ENCODE results near the gene NEURL1B. TPM values are rescaled to one million over a fixed set of nuclear protein-coding genes. Genes with fewer than 3 reads are reported as not detected.

Gene NEURL1B
- polyA plus RNA-seq, 1 of the 3 experiments (the other 2 are of a cell fraction), result 2.8 TPM

DNA sequence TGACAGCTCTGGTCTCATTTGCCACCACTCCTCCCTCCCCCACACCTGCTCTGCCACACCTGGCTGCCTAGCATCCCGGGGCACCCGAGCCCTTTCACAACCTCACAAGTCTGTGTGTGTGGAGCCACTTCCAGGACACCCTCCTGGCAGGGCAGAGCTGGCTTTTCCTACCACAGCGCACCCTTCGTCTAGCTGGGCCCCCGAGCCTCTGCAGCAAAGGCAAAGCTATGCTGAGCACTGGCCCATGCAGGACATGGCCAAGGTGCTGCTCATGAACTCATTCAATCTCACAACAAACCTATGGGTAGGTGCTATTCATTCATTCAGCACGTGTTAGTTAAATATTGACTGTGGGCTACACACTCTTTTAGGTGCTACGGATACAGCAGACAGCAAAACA lies 86.5 kb downstream of the NEURL1B start:
- no peak overlapping the region for H2AFZ ChIP-seq (ENCODE audit: low read depth)
- no peaks in the 10 kb centered on the region for H3K9me2 ChIP-seq
- no peaks in the 10 kb centered on the region for H3K27me3 ChIP-seq (ENCODE audit: insufficient read depth)
- no peak overlapping the region for H3K9ac ChIP-seq
- H4K20me1 ChIP-seq (ENCODE audit: insufficient read depth), result no peaks in the 10 kb centered on the region
- WGBS (ENCODE audit: low lambda C conversion rate), result 50% methylated on average over 5 of the region's 7 CpGs
- no peak overlapping the region for H3K4me2 ChIP-seq
- POLR2A ChIA-PET, result interaction anchor here (0.9 kb wide), 1 partner anchor 44 kb away, joined by 4 read pairs; no protein-coding TSS in a partner anchor
- CTCF ChIA-PET, result interaction anchor here (1.0 to 4.7 kb wide), 5 partner anchors 11 to 107 kb away, joined by 3 to 31 read pairs (median 8); partner anchors contain the start of gene DUSP1
- no peak overlapping the region for H3K4me3 ChIP-seq (ENCODE audit: low read depth in 2 of 2, low read length in 1 of 2)
- H3K27ac ChIP-seq (ENCODE audit: low read depth in 2 of 2, low read length in 1 of 2), result no peak overlapping the region
- H3K4me1 ChIP-seq (ENCODE audit: control insufficient read depth in 1 of 2, insufficient read depth in 2 of 2, low read depth in 1 of 2, low read length in 1 of 2), result no peaks in the 10 kb centered on the region
- H3K9me3 ChIP-seq, result no peaks in the 10 kb centered on the region
- H3F3A ChIP-seq (replicated peaks; ENCODE audit: insufficient read depth), result no peaks in the 10 kb centered on the region
- TF ChIP-seq NFIC (IDR thresholded peaks at IDR 0.05; ENCODE audit: borderline replicate concordance), result no peak
- no peak for TF ChIP-seq FOSL2 (IDR thresholded peaks at IDR 0.05; ENCODE audit: borderline replicate concordance, low read depth)
- TF ChIP-seq FOXJ3 (CRISPR knock-in tag; IDR thresholded peaks at IDR 0.05), result no peak
- TF ChIP-seq GABPA (IDR thresholded peaks at IDR 0.05; ENCODE audit: low read depth), result no peak
- TF ChIP-seq ELF1 (IDR thresholded peaks at IDR 0.05), result no peak
- TF ChIP-seq RXRA (IDR thresholded peaks at IDR 0.05; ENCODE audit: borderline replicate concordance, low read depth), result no peak
- no peak for TF ChIP-seq POLR2AphosphoS5 (IDR thresholded peaks at IDR 0.05; ENCODE audit: low read depth, low read length)
- TF ChIP-seq, protein P1, sequence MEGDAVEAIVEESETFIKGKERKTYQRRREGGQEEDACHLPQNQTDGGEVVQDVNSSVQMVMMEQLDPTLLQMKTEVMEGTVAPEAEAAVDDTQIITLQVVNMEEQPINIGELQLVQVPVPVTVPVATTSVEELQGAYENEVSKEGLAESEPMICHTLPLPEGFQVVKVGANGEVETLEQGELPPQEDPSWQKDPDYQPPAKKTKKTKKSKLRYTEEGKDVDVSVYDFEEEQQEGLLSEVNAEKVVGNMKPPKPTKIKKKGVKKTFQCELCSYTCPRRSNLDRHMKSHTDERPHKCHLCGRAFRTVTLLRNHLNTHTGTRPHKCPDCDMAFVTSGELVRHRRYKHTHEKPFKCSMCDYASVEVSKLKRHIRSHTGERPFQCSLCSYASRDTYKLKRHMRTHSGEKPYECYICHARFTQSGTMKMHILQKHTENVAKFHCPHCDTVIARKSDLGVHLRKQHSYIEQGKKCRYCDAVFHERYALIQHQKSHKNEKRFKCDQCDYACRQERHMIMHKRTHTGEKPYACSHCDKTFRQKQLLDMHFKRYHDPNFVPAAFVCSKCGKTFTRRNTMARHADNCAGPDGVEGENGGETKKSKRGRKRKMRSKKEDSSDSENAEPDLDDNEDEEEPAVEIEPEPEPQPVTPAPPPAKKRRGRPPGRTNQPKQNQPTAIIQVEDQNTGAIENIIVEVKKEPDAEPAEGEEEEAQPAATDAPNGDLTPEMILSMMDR (IDR thresholded peaks at IDR 0.05), result no peak
- TF ChIP-seq FOXM1 (IDR thresholded peaks at IDR 0.05; ENCODE audit: low read depth), result no peak
- TF ChIP-seq, protein P2, sequence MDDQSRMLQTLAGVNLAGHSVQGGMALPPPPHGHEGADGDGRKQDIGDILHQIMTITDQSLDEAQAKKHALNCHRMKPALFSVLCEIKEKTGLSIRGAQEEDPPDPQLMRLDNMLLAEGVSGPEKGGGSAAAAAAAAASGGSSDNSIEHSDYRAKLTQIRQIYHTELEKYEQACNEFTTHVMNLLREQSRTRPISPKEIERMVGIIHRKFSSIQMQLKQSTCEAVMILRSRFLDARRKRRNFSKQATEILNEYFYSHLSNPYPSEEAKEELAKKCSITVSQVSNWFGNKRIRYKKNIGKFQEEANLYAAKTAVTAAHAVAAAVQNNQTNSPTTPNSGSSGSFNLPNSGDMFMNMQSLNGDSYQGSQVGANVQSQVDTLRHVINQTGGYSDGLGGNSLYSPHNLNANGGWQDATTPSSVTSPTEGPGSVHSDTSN (IDR thresholded peaks at IDR 0.05), result no peak
- TF ChIP-seq EP300 (IDR thresholded peaks at IDR 0.05; ENCODE audit: borderline replicate concordance in 1 of 2, low read depth in 1 of 2, low read length in 1 of 2), result no peak
- no peaks in the 10 kb centered on the region for H3K36me3 ChIP-seq (replicated peaks in 1 of 2; ENCODE audit: control insufficient read depth in 1 of 2, insufficient read depth in 2 of 2, low read length in 1 of 2)
- H3K79me2 ChIP-seq (ENCODE audit: insufficient read depth), result no peaks in the 10 kb centered on the region
- DNase-seq, result no peak

DNA sequence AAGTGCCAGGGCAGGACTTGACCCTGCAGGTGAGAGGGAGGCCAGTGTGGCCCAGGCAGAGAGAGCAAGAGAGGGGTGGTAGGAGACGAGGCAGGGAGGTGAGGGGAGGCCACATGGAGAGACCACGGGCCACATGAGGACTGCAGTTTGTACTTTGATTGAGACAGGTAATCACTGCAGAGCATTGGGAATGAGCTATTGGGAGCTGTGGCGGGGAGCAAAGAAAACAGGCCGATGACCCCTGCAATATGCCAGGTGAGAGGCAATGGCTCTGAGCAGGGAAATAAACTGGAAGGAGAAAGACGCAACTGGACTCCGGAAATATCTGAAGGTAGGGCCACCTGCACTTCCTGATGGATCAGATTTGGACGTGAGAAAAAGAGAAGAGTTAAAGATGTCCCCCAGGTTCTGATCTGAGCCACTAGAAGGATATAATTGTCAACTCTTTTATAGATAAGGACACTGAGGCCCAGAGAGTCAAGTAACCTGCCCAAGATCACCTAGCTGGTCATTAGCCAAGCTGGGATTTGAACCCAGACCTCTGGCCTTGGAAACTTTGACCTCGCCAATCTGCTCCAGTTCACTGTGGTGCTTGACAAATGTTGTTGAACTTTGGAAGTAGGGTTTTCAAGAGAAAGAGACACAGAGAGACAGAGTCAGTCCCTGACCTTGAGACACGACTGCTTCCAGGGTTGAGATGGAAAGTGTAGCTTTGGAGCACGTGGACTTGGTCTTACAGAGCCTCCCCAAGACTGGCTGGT lies 87.6 kb downstream of the NEURL1B start:
- H3K27me3 ChIP-seq (ENCODE audit: insufficient read depth), result no peaks in the 10 kb centered on the region
- ChIA-PET CTCF (interaction anchor here (1.0 to 4.7 kb wide), 5 partner anchors 12 to 106 kb away, joined by 3 to 31 read pairs (median 8); partner anchors contain the start of gene DUSP1), POLR2A (no interaction called here)
- H3K9me2 ChIP-seq, result no peaks in the 10 kb centered on the region
- H3K79me2 ChIP-seq (ENCODE audit: insufficient read depth), result no peaks in the 10 kb centered on the region
- no peak for TF ChIP-seq FOSL2 (IDR thresholded peaks at IDR 0.05; ENCODE audit: borderline replicate concordance, low read depth)
- no peak for TF ChIP-seq YY1 (IDR thresholded peaks at IDR 0.05; ENCODE audit: low read depth)
- TF ChIP-seq SMC3 (IDR thresholded peaks at IDR 0.05; ENCODE audit: low read depth, low read length), result no peak
- no peak for TF ChIP-seq TAF1 (IDR thresholded peaks at IDR 0.05; ENCODE audit: borderline replicate concordance, low read depth, low read length)
- TF ChIP-seq POLR2AphosphoS5 (IDR thresholded peaks at IDR 0.05; ENCODE audit: low read depth, low read length), result no peak
- TF ChIP-seq RFX5 (IDR thresholded peaks at IDR 0.05; ENCODE audit: low read length), result no peak
- TF ChIP-seq NFIC (IDR thresholded peaks at IDR 0.05; ENCODE audit: borderline replicate concordance), result no peak
- TF ChIP-seq FOXJ3 (CRISPR knock-in tag; IDR thresholded peaks at IDR 0.05), result no peak
- TF ChIP-seq, protein P3, sequence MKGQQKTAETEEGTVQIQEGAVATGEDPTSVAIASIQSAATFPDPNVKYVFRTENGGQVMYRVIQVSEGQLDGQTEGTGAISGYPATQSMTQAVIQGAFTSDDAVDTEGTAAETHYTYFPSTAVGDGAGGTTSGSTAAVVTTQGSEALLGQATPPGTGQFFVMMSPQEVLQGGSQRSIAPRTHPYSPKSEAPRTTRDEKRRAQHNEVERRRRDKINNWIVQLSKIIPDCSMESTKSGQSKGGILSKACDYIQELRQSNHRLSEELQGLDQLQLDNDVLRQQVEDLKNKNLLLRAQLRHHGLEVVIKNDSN (IDR thresholded peaks at IDR 0.05; ENCODE audit: borderline replicate concordance, low read depth), result no peak
- no peak for TF ChIP-seq ELF1 (IDR thresholded peaks at IDR 0.05)
- 84% methylated on average over 10 of the region's 10 CpGs for WGBS (ENCODE audit: low lambda C conversion rate)
- no peaks in the 10 kb centered on the region for H3K9me3 ChIP-seq
- H3K4me2 ChIP-seq, result no peak overlapping the region
- H2AFZ ChIP-seq (ENCODE audit: low read depth), result no peak overlapping the region
- H3K4me3 ChIP-seq (ENCODE audit: low read depth in 2 of 2, low read length in 1 of 2), result no peak overlapping the region
- H4K20me1 ChIP-seq (ENCODE audit: insufficient read depth), result no peaks in the 10 kb centered on the region
- no peak for DNase-seq
- no peaks in the 10 kb centered on the region for H3F3A ChIP-seq (replicated peaks; ENCODE audit: insufficient read depth)
- H3K9ac ChIP-seq, result no peak overlapping the region
- H3K36me3 ChIP-seq (replicated peaks in 1 of 2; ENCODE audit: control insufficient read depth in 1 of 2, insufficient read depth in 2 of 2, low read length in 1 of 2), result no peaks in the 10 kb centered on the region
- no peak overlapping the region for H3K27ac ChIP-seq (ENCODE audit: low read depth in 2 of 2, low read length in 1 of 2)
- H3K4me1 ChIP-seq (ENCODE audit: control insufficient read depth in 1 of 2, insufficient read depth in 2 of 2, low read depth in 1 of 2, low read length in 1 of 2), result no peaks in the 10 kb centered on the region
